Measurements from ENCODE around the gene C4orf54.

Gene C4orf54

DNA sequence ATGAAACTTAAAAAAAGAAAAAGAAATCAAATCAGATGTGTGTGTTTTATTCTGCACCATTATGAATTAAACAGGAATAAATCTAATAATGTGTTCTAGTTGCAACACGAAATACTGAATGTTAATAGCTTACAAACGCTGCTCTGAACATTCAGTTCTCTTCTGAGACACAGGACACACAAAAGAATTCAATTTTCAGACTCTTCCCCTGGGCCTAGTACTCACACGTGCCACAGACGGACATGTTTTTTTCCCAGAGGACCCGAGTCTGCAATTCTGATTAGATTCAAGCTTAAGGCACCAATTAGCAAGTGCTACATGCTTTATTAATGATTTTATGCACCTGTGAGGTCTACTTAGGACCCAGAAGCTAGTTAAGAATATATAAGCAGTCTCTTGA, 20.5 kb downstream of the C4orf54 start:
- TF ChIP-seq, protein P1, sequence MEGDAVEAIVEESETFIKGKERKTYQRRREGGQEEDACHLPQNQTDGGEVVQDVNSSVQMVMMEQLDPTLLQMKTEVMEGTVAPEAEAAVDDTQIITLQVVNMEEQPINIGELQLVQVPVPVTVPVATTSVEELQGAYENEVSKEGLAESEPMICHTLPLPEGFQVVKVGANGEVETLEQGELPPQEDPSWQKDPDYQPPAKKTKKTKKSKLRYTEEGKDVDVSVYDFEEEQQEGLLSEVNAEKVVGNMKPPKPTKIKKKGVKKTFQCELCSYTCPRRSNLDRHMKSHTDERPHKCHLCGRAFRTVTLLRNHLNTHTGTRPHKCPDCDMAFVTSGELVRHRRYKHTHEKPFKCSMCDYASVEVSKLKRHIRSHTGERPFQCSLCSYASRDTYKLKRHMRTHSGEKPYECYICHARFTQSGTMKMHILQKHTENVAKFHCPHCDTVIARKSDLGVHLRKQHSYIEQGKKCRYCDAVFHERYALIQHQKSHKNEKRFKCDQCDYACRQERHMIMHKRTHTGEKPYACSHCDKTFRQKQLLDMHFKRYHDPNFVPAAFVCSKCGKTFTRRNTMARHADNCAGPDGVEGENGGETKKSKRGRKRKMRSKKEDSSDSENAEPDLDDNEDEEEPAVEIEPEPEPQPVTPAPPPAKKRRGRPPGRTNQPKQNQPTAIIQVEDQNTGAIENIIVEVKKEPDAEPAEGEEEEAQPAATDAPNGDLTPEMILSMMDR (IDR thresholded peaks at IDR 0.05; ENCODE audit: low read depth, low read length), result no peak

DNA sequence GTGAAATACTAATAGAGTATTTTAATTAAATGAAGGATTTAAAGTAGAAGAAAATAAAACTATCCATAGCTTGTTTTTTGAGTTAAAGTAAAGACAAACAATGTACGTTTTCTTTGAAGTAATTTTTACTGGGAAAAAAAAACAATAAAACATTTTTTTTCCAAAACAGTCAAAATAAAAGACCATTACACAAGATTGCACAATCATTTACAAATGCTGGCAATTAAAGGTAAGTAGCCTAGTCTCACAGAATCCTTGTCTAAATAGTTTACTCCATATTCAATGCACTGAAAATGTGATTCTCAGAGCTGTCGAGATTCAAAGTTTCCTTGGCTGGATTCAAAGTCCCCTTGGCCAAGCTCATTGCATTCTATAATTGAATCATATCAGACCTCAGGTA, 21.2 kb downstream of the C4orf54 start:
- TF ChIP-seq, protein P1 (IDR thresholded peaks at IDR 0.05; ENCODE audit: low read depth, low read length), result no peak
- no peak for DNase-seq (ENCODE audit: extremely low read depth, low read depth)

More for the DNA sequence above, 20.5 kb downstream of the C4orf54 start:
- DNase-seq (ENCODE audit: extremely low read depth, low read depth), result no peak

DNA sequence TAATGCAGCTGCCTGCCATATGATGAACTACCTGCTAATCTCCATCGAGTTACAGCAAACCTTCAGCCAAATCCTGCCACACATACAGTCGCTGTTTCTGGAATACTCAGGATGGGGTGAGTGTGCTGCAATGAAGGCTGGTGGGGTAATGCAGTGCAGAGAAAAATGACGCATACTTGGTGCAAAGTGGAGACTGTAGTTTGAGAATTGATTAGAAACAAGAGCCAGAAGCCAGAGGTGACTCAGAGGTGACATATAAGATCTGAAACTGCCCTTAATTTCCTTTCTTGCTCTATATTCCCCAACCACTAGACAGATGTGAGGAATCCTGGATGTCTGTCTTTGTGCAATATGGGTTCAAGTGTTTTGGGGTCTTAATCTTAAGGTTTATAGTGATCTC, 22.0 kb downstream of the C4orf54 start:
- DNase-seq (ENCODE audit: extremely low read depth, low read depth), result no peak
- TF ChIP-seq, protein P1 (IDR thresholded peaks at IDR 0.05; ENCODE audit: low read depth, low read length), result no peak

DNA sequence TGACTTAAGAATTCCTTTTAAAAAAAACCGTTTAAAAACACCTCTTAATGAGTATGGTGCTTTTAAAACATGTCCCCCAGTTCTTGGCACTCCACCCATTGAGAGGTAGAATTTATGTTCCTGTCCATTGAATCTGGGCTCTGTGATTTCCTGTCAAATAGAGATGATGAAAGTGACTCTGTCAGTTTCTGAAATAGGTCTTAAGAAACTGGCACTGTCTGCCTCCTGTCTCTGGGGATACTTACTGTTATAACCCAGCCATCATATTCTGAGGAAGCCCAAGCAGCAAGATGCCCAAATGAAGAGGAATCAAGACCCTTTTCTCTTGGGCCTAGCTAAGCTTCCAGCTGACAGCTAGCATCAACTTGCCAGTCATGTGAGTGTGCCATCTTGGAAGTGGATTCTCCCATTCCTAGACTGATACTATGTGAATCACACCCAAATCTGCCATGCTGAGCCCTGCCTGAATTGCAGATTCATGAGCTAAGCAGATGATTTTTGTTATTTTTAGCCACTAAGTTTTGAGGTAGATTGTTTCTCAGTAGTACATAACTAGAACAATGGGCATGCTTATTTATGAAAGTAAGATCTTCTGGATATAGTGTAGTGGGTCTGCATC, 22.8 kb downstream of the C4orf54 start:
- TF ChIP-seq, protein P1 (IDR thresholded peaks at IDR 0.05; ENCODE audit: low read depth, low read length), result no peak
- DNase-seq (ENCODE audit: extremely low read depth, low read depth), result no peak

DNA sequence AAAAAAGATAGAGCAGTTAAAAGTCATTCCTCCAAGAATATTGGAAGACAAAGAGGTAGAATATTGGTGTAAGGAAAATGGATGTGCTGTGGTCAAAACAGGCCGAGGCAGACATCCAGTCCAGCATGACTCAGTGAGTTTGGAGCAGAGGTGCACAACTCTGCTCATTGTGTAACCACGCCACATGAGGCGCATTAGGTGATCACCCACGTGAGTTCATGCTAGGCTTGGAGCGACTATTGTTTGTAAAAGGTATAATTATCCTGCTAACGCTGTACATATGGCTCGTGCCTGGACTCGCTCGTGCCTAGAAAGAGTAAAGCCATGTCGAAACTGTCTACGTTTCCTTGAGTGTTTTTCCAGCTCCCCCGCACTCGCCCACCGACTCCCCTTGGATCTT, 23.9 kb downstream of the C4orf54 start:
- TF ChIP-seq, protein P1 (IDR thresholded peaks at IDR 0.05; ENCODE audit: low read depth, low read length), result no peak
- no peak for DNase-seq (ENCODE audit: extremely low read depth, low read depth)

DNA sequence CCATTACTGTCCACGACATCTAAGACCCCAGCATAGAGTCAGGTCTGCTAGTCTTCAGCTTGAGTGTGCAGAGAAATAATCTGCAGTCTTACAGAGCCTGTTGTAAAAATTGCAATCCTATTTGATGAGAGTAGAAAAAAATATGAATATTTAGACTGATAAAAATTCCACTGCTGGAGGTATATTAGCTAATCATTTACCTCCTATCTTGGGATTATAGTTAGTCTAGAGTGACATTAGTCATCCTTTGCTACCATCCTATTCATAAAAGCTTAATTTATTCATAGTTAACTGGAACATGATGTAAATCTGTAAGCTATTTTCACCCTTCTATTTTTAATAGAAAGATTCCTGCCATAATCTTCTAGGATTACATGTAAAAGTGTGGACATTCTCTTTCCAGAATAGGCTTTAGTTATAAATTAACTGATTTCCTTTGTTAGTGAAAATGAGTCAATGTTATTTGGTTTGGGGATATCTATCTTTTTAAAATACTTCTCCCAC, 26.7 kb downstream of the C4orf54 start:
- DNase-seq (ENCODE audit: extremely low read depth, low read depth), result no peak
- TF ChIP-seq, protein P1 (IDR thresholded peaks at IDR 0.05; ENCODE audit: low read depth, low read length), result no peak

DNA sequence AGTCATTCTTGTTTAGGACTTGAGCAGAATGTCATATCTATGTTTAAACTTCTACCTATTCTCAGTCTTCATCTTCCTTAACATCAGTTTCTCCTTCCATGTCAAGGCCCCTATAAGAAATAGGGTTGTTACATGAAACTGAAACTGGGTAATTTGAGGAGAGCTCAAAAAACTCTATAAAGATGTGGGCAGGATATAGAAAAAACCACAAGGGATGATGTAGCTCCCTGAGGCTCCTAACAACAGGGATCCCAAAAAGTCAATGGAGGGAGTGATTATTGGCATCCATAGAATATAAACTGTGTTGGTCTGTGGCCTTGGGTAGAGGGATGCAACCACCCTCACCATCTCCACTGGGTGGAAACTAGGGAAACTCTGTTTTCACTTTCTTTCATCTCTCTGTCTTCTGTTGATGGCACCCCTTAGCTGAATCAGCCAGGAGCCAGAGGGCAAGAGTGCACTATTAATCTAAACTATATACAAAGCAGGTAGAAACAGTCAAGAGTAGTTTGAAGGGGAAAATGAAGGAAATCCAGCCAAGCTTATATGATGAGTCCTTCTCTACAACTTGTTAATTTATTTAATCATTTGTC, 27.6 kb downstream of the C4orf54 start:
- TF ChIP-seq, protein P1 (IDR thresholded peaks at IDR 0.05; ENCODE audit: low read depth, low read length), result no peak
- no peak for DNase-seq (ENCODE audit: extremely low read depth, low read depth)

Measured in AG09319 (cell line).